ENCODE data around the gene TAOK2. TPM values are rescaled to one million over a fixed set of nuclear protein-coding genes. Genes with fewer than 3 reads are reported as not detected.
A peak's percentile ranks its signal among the peaks of the same experiment; 100 is the strongest.
"Not testable (repeated sequence)": the region's sequence is repeated elsewhere in the genome, so short reads cannot be mapped to it uniquely, and the experiment has no call there.

TAOK2 gene
- total and polyA plus RNA-seq, 3 donors from 2014 or later = 66.5 to 140 (median 126) TPM

GRCh38 chr16:29959293-29959692, 14.4 kb upstream of the TAOK2 start:
- H3K4me3 ChIP-seq = no peak overlapping the region

DNA sequence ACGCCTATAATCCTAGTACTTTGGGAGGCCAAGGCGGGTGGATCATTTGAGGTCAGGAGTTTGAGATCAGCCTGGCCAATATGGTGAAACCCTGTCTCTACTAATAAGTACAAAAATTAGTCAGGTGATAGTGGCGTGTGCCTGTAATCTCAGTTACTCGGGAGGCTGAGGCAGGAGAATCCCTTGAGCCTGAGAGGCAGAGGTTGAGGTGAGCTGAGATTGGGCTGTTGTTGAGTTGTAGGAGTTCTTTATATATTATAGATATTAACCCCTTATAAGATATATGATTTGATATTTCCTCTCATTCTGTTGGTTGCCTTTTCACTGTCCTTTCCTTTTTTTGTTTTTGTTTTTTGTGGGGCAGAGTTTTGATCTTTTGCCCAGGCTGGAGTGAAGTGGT, 13.8 kb upstream of the TAOK2 start:
- intact Hi-C loops (cut with DNase I; ENCODE audit: low total_unique reads); DNase-seq; H3K9me3 ChIP-seq; H3K4me3 ChIP-seq; H3K36me3 ChIP-seq (ENCODE audit: low read depth, missing control alignments); H3K27me3 ChIP-seq; H3K27ac ChIP-seq: not testable (repeated sequence)
- peaks cover 17% of the 10 kb centered on the region for H3K4me1 ChIP-seq
- WGBS, 2 donors = 84 to 88% methylated on average over 4 of the region's 4 CpGs

More at GRCh38 chr16:29959293-29959692, 14.4 kb upstream of the TAOK2 start:
- Histone ChIP-seq H3K9me3 (no peaks in the 10 kb centered on the region), H3K36me3 (ENCODE audit: low read depth, missing control alignments) (no peaks in the 10 kb centered on the region), H3K27ac (no peak overlapping the region), H3K4me1 (peaks cover 13% of the 10 kb centered on the region), H3K27me3 (no peaks in the 10 kb centered on the region)
- DNase-seq = no peak
- intact Hi-C loops (cut with DNase I; ENCODE audit: low total_unique reads) = no loop called here
- TF ChIP-seq POLR2A (IDR thresholded peaks at IDR 0.05) = no peak
- WGBS, 2 donors = 85 to 90% methylated on average over 4 to 9 of the region's 9 CpGs

GRCh38 chr16:29961127-29961478, 12.6 kb upstream of the TAOK2 start:
- no peak for DNase-seq
- H3K27ac ChIP-seq = peak overlapping the region; percentile 89 to 96
- no peaks in the 10 kb centered on the region for H3K27me3 ChIP-seq
- no peak for TF ChIP-seq POLR2A (IDR thresholded peaks at IDR 0.05)
- TF ChIP-seq, protein P1, sequence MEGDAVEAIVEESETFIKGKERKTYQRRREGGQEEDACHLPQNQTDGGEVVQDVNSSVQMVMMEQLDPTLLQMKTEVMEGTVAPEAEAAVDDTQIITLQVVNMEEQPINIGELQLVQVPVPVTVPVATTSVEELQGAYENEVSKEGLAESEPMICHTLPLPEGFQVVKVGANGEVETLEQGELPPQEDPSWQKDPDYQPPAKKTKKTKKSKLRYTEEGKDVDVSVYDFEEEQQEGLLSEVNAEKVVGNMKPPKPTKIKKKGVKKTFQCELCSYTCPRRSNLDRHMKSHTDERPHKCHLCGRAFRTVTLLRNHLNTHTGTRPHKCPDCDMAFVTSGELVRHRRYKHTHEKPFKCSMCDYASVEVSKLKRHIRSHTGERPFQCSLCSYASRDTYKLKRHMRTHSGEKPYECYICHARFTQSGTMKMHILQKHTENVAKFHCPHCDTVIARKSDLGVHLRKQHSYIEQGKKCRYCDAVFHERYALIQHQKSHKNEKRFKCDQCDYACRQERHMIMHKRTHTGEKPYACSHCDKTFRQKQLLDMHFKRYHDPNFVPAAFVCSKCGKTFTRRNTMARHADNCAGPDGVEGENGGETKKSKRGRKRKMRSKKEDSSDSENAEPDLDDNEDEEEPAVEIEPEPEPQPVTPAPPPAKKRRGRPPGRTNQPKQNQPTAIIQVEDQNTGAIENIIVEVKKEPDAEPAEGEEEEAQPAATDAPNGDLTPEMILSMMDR (IDR thresholded peaks at IDR 0.05) = no peak
- peaks cover 17% of the 10 kb centered on the region for H3K4me1 ChIP-seq
- H3K9me3 ChIP-seq = no peaks in the 10 kb centered on the region
- intact Hi-C loops (cut with DNase I; ENCODE audit: low total_unique reads) = no loop called here
- 32 to 42% methylated on average over 6 to 10 of the region's 10 CpGs for WGBS, 2 donors
- no peaks in the 10 kb centered on the region for H3K36me3 ChIP-seq (ENCODE audit: low read depth, missing control alignments)
- H3K4me3 ChIP-seq = peak overlapping the region; percentile 81 to 89

- Histone ChIP-seq H3K27ac (peak within 1 kb of the TSS; percentile 89 to 96), H3K9me3 (no peaks in the 10 kb centered on the region), H3K36me3 (ENCODE audit: low read depth, missing control alignments) (no peaks in the 10 kb centered on the region), H3K4me3 (peak within 1 kb of the TSS; percentile 81 to 89), H3K4me1 (peaks cover 17% of the 10 kb centered on the region), H3K27me3 (no peaks in the 10 kb centered on the region)
- TF ChIP-seq, protein P1 (IDR thresholded peaks at IDR 0.05) = peak; percentile 21 to 83 (median 80)
- TF ChIP-seq POLR2A (IDR thresholded peaks at IDR 0.05) = peak; percentile 39
- intact Hi-C loops (cut with DNase I; ENCODE audit: low total_unique reads) = no loop called here
- DNase-seq = peak; percentile 93
- WGBS, 2 donors = 1 to 2% methylated on average over 11 to 72 of the region's 75 CpGs
These were observed 12.0 kb upstream of the TAOK2 start, which contains the start of gene TMEM219 for GRCh38 chr16:29961479-29962343. TMEM219 (plus strand) TSS chr16:29962079; CDS start chr16:29963144, 1,065 bp downstream.

DNA sequence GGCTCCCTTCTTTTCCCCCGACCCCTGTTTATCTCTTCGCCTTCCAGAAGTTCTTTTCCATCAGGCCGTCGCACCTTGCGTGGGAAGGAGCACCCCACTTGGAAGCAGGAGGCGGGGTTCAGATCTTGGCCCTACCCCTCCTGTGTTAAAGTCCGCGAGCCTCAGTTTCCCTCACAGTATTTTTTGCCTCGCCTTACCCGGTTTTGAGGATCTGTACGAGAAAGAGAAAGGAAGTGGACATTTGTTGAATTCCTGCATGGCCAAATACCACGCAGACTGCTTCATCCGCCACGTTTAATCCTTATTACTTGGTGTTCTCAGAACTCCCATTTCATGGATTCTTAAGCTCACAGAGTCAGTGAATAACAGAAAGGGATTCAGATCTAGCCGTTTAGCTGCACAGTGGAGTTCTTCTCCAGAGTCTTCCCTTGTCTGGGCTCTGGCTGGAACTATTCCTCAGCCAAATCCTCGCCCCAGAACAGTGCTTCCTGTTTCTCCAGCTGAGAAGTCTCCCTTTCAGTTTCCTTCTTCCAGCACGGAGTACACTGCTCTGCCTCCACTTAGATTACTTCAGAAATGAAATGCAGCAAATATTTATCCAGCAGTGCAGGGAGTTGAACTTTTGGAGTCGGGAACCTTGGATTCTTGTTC, 11.2 kb upstream of the TAOK2 start:
- TF ChIP-seq, protein P1 (IDR thresholded peaks at IDR 0.05) = no peak
- no peak for TF ChIP-seq POLR2A (IDR thresholded peaks at IDR 0.05)
- DNase-seq = peak; percentile 29
- 1% methylated on average over 18 of the region's 18 CpGs for WGBS, 2 donors
- Histone ChIP-seq H3K27me3 (no peaks in the 10 kb centered on the region), H3K27ac (peak overlapping the region; percentile 89 to 96), H3K4me1 (peaks cover 17% of the 10 kb centered on the region), H3K9me3 (no peaks in the 10 kb centered on the region), H3K4me3 (peak overlapping the region; percentile 81 to 89), H3K36me3 (ENCODE audit: low read depth, missing control alignments) (no peaks in the 10 kb centered on the region)
- intact Hi-C loops (cut with DNase I; ENCODE audit: low total_unique reads) = no loop called here

Measured in testis (tissue), 3 donors.